Sigmoid colon (tissue), 7 donors: ENCODE measurements around the gene OTUB2. TPM values are rescaled to one million over a fixed set of nuclear protein-coding genes. Genes with fewer than 3 reads are reported as not detected.
A peak's percentile ranks its signal among the peaks of the same experiment; 100 is the strongest.

ENCODE experiments used
- DNase-seq: peaks from one replicate; pipeline ENCODE4 v3.0.0-alpha.2; 2019
- H3K27ac ChIP-seq, 4 donors: fragments of 200-600 bp; sonication (generic); one replicate each; pipeline ENCODE4 v1.5.1; 2016 to 2019; ENCODE audit warnings: mild to moderate bottlenecking in 1 of 4
- H3K27me3 ChIP-seq, 3 donors: fragments of 200-600 bp; sonication (generic); one replicate each; pipeline ENCODE4 v1.5.1; 2019; ENCODE audit warnings: mild to moderate bottlenecking in 1 of 3
- H3K36me3 ChIP-seq, 4 donors: fragments of 200-600 bp; sonication (generic); one replicate each; pipeline ENCODE4 v1.5.1; 2016 to 2019
- H3K4me1 ChIP-seq, 4 donors: fragments of 200-600 bp; sonication (generic); one replicate each; pipeline ENCODE4 v1.5.1; 2017 to 2019
- H3K4me3 ChIP-seq, 4 donors: fragments of 200-600 bp; sonication (generic); one replicate each; pipeline ENCODE4 v1.5.1; 2017 to 2019; ENCODE audit warnings: mild to moderate bottlenecking in 2 of 4, moderate library complexity in 1 of 4
- H3K9me3 ChIP-seq, 4 donors: fragments of 200-600 bp in 3 of 4; sonication (generic) in 3 of 4; one replicate each; pipeline versions ENCODE4 v1.5.1 to v1.6.1; 2013 to 2019
- CTCF ChIP-seq, 4 experiments: fragments of 450-650 bp in 3 of 4; fragments of 200-600 bp in 1 of 4; IDR thresholded peaks; one replicate each; pipeline ENCODE4 v1.5.1; 2016 to 2019; ENCODE audit warnings: antibody characterized with exemption in 4 of 4, mild to moderate bottlenecking in 3 of 4, moderate library complexity in 2 of 4
- EP300 ChIP-seq, 4 donors: sonication (generic); formaldehyde crosslinking; IDR thresholded peaks; one replicate each; pipeline ENCODE4 v1.6.1; 2017; ENCODE audit warnings: antibody characterized with exemption in 4 of 4
- POLR2A ChIP-seq, 2 donors: fragments of 450-650 bp; IDR thresholded peaks; one replicate each; pipeline ENCODE4 v1.6.1; 2016; ENCODE audit warnings: antibody characterized with exemption in 2 of 2, mild to moderate bottlenecking in 2 of 2, moderate library complexity in 2 of 2
- POLR2AphosphoS5 ChIP-seq, 4 donors: sonication (generic); formaldehyde crosslinking; IDR thresholded peaks; one replicate each; pipeline ENCODE4 v1.6.1; 2017; ENCODE audit warnings: antibody characterized with exemption in 4 of 4
- WGBS, 2 donors: extraction: QIAGEN DNeasy Blood & Tissue Kit; methylation state at CpG; one replicate each; pipeline ENCODE4 v1.1.7; 2013; 5-methylcytosine and 5-hydroxymethylcytosine counted together
- intact Hi-C: fragments of 100-400 bp; cut with DNase I; formaldehyde crosslinking; loops from one replicate; pipeline ENCODE4 v1.15.1; 2023
- polyA plus RNA-seq, 3 donors: library from polyadenylated mRNA; stranded (reverse); fragments of 200-250 nt; gene quantifications; one replicate each; pipeline ENCODE4 v1.2.3, GENCODE V29; 2013
- total RNA-seq, 4 donors: library from RNA; depleted of rRNA; stranded (reverse); fragments of >200 nt; gene quantifications; one replicate each; pipeline ENCODE4 v1.1.0, GENCODE V29; 2016
- donor health status: healthy with polysubstance abuse.
- donor health status: Bipolar disorder and iron deficiency.
- donor health status: healthy.

Gene OTUB2
- total and polyA plus RNA-seq, 7 donors, result 0.14 to 2.3 (median 0.60) TPM

- 87 to 88% methylated on average over 3 of the region's 3 CpGs for WGBS, 2 donors
- Histone ChIP-seq H3K27ac (peak overlapping the region; percentile 85 to 93 (median 89)), H3K4me3 (no peak overlapping the region), H3K27me3 (no peaks in the 10 kb centered on the region), H3K4me1 (peaks cover 0 to 68% (median 55%) of the 10 kb centered on the region in 4 donors), H3K36me3 (no peaks in the 10 kb centered on the region), H3K9me3 (no peaks in the 10 kb centered on the region)
- no peak for TF ChIP-seq CTCF (IDR thresholded peaks at IDR 0.05)
- TF ChIP-seq POLR2A (IDR thresholded peaks at IDR 0.05), result no peak
- TF ChIP-seq POLR2AphosphoS5 (IDR thresholded peaks at IDR 0.05), result no peak
- DNase-seq, result no peak
- intact Hi-C loops, result loop anchor here (10.0 kb wide), 1 partner anchor 919 kb away; no protein-coding TSS in a partner anchor
Observed at GRCh38 chr14:93984070-93984469, 42.1 kb upstream of the OTUB2 start.

- Histone ChIP-seq H3K27ac (peak overlapping the region; percentile 77 to 93 (median 89)), H3K4me1 (peaks cover 0 to 67% (median 54%) of the 10 kb centered on the region in 4 donors), H3K4me3 (no peak overlapping the region), H3K9me3 (no peaks in the 10 kb centered on the region), H3K27me3 (no peaks in the 10 kb centered on the region), H3K36me3 (no peaks in the 10 kb centered on the region)
- peak in 3 of 4 donors; percentile 26 to 76 (median 48) for TF ChIP-seq EP300 (IDR thresholded peaks at IDR 0.05)
- peak; percentile 62 to 88 (median 78) for TF ChIP-seq CTCF (IDR thresholded peaks at IDR 0.05)
- no peak for TF ChIP-seq POLR2A (IDR thresholded peaks at IDR 0.05)
- peak; percentile 17 to 78 (median 46) for TF ChIP-seq POLR2AphosphoS5 (IDR thresholded peaks at IDR 0.05)
- peak; percentile 80 for DNase-seq
- 19 to 51% methylated on average over 7 of the region's 7 CpGs for WGBS, 2 donors
- intact Hi-C loops, result loop anchor here (10.0 kb wide), 1 partner anchor 920 kb away; no protein-coding TSS in a partner anchor
Observed at GRCh38 chr14:93984987-93985410, 41.1 kb upstream of the OTUB2 start.

GRCh38 chr14:93986955-93987354 is 39.2 kb upstream of the OTUB2 start:
- H3K4me1 ChIP-seq, result peaks cover 0 to 50% (median 35%) of the 10 kb centered on the region in 4 donors
- WGBS, 2 donors, result 83 to 86% methylated on average over 9 of the region's 9 CpGs
- H3K27ac ChIP-seq, result peak overlapping the region in 3 of 4 donors; percentile 12 to 62 (median 30)
- DNase-seq, result no peak
- H3K27me3 ChIP-seq, result no peaks in the 10 kb centered on the region
- intact Hi-C loops, result loop anchor here (10.0 kb wide), 1 partner anchor 922 kb away; no protein-coding TSS in a partner anchor
- no peak for TF ChIP-seq CTCF (IDR thresholded peaks at IDR 0.05)
- no peak for TF ChIP-seq POLR2A (IDR thresholded peaks at IDR 0.05)
- TF ChIP-seq EP300 (IDR thresholded peaks at IDR 0.05), result no peak
- TF ChIP-seq POLR2AphosphoS5 (IDR thresholded peaks at IDR 0.05), result no peak
- no peaks in the 10 kb centered on the region for H3K36me3 ChIP-seq
- H3K4me3 ChIP-seq, result no peak overlapping the region
- no peaks in the 10 kb centered on the region for H3K9me3 ChIP-seq

- Histone ChIP-seq H3K4me1 (peaks cover 0 to 48% (median 31%) of the 10 kb centered on the region in 4 donors), H3K27ac (peak overlapping the region in 3 of 4 donors; percentile 12 to 62 (median 30)), H3K4me3 (no peak overlapping the region), H3K27me3 (no peaks in the 10 kb centered on the region), H3K36me3 (no peaks in the 10 kb centered on the region), H3K9me3 (no peaks in the 10 kb centered on the region)
- DNase-seq, result no peak
- TF ChIP-seq CTCF (IDR thresholded peaks at IDR 0.05) (no peak), POLR2A (IDR thresholded peaks at IDR 0.05) (no peak), POLR2AphosphoS5 (IDR thresholded peaks at IDR 0.05) (no peak), EP300 (IDR thresholded peaks at IDR 0.05) (no peak)
- 61 to 83% methylated on average over 12 of the region's 12 CpGs for WGBS, 2 donors
- intact Hi-C loops, result loop anchor here (10.0 kb wide), 1 partner anchor 923 kb away; no protein-coding TSS in a partner anchor
Observed at GRCh38 chr14:93987376-93987775, 38.8 kb upstream of the OTUB2 start.
